Measurements from ENCODE around the gene CACNA2D3. TPM values are rescaled to one million over a fixed set of nuclear protein-coding genes. Genes with fewer than 3 reads are reported as not detected.

Gene CACNA2D3
- total RNA-seq, 1 experiment from 2014 or later, result not detected

- no peaks in the 10 kb centered on the region for H3K9me3 ChIP-seq (ENCODE audit: low read length)
- H3K9me2 ChIP-seq (replicated peaks; ENCODE audit: low read length), result no peaks in the 10 kb centered on the region
- H3K4me2 ChIP-seq (ENCODE audit: low read length), result no peak overlapping the region
- no peaks in the 10 kb centered on the region for H4K20me1 ChIP-seq (ENCODE audit: low read length)
- H3K27me3 ChIP-seq (ENCODE audit: low read length), result no peaks in the 10 kb centered on the region
- no peaks in the 10 kb centered on the region for H3K79me2 ChIP-seq (ENCODE audit: low read length)
- no peaks in the 10 kb centered on the region for H3K4me1 ChIP-seq (ENCODE audit: insufficient read depth, low read length)
- DNase-seq, result peak; percentile 66
- no peak overlapping the region for H3K9ac ChIP-seq (ENCODE audit: low read length)
- H3K27ac ChIP-seq (ENCODE audit: low read length), result no peak overlapping the region
- H3K36me3 ChIP-seq (ENCODE audit: low read depth, low read length), result no peaks in the 10 kb centered on the region
- ATAC-seq, result peak; percentile 55; the same call in 1 of the 2 replicates
- intact Hi-C loops (cut with micrococcal nuclease), result no loop called here
- POLR2A ChIA-PET (ENCODE audit: unreplicated experiment), result no interaction called here
- CTCF ChIA-PET, result no interaction called here
- no TSS peak for BruUV-seq (replicated peaks)
- no peaks in the 10 kb centered on the region for H3F3A ChIP-seq (ENCODE audit: low read length, unreplicated experiment)
- TF ChIP-seq EZH2phosphoT487 (IDR thresholded peaks at IDR 0.05; ENCODE audit: borderline replicate concordance, low read length) (no peak), EZH2 (IDR thresholded peaks at IDR 0.05; ENCODE audit: low read length, unreplicated experiment) (no peak), CTCF (conservative IDR thresholded peaks at IDR 0.05; ENCODE audit: low read depth, low read length) (no peak)
- no peak overlapping the region for H2AFZ ChIP-seq (ENCODE audit: low read length)
- H3K4me3 ChIP-seq (ENCODE audit: low read length), result no peak overlapping the region
Measured at GRCh38 chr3:54188176-54188791, 65.9 kb downstream of the CACNA2D3 start.

GRCh38 chr3:54191220-54191619 is 68.9 kb downstream of the CACNA2D3 start:
- H3K9me3 ChIP-seq (ENCODE audit: low read length), result no peaks in the 10 kb centered on the region
- H3F3A ChIP-seq (ENCODE audit: low read length, unreplicated experiment), result no peaks in the 10 kb centered on the region
- no peak for ATAC-seq
- ChIA-PET CTCF (no interaction called here), POLR2A (ENCODE audit: unreplicated experiment) (no interaction called here)
- H3K79me2 ChIP-seq (ENCODE audit: low read length), result no peaks in the 10 kb centered on the region
- no peaks in the 10 kb centered on the region for H3K36me3 ChIP-seq (ENCODE audit: low read depth, low read length)
- no peak overlapping the region for H3K4me3 ChIP-seq (ENCODE audit: low read length)
- H3K27ac ChIP-seq (ENCODE audit: low read length), result no peak overlapping the region
- DNase-seq, result no peak
- no peaks in the 10 kb centered on the region for H3K27me3 ChIP-seq (ENCODE audit: low read length)
- no peaks in the 10 kb centered on the region for H4K20me1 ChIP-seq (ENCODE audit: low read length)
- no peaks in the 10 kb centered on the region for H3K9me2 ChIP-seq (replicated peaks; ENCODE audit: low read length)
- intact Hi-C loops (cut with micrococcal nuclease), result no loop called here
- H3K4me1 ChIP-seq (ENCODE audit: insufficient read depth, low read length), result no peaks in the 10 kb centered on the region
- H2AFZ ChIP-seq (ENCODE audit: low read length), result no peak overlapping the region
- BruUV-seq (replicated peaks), result no TSS peak
- no peak overlapping the region for H3K9ac ChIP-seq (ENCODE audit: low read length)
- TF ChIP-seq EZH2 (IDR thresholded peaks at IDR 0.05; ENCODE audit: low read length, unreplicated experiment) (no peak), CTCF (conservative IDR thresholded peaks at IDR 0.05; ENCODE audit: low read depth, low read length) (no peak), EZH2phosphoT487 (IDR thresholded peaks at IDR 0.05; ENCODE audit: borderline replicate concordance, low read length) (no peak)
- no peak overlapping the region for H3K4me2 ChIP-seq (ENCODE audit: low read length)

- H3K36me3 ChIP-seq (ENCODE audit: low read depth, low read length), result no peaks in the 10 kb centered on the region
- H3K9me2 ChIP-seq (replicated peaks; ENCODE audit: low read length), result no peaks in the 10 kb centered on the region
- H3K79me2 ChIP-seq (ENCODE audit: low read length), result no peaks in the 10 kb centered on the region
- BruUV-seq (replicated peaks), result no TSS peak
- TF ChIP-seq EZH2phosphoT487 (IDR thresholded peaks at IDR 0.05; ENCODE audit: borderline replicate concordance, low read length) (no peak), CTCF (conservative IDR thresholded peaks at IDR 0.05; ENCODE audit: low read depth, low read length) (no peak), EZH2 (IDR thresholded peaks at IDR 0.05; ENCODE audit: low read length, unreplicated experiment) (no peak)
- H3K4me2 ChIP-seq (ENCODE audit: low read length), result no peak overlapping the region
- H2AFZ ChIP-seq (ENCODE audit: low read length), result no peak overlapping the region
- CTCF ChIA-PET, result no interaction called here
- ATAC-seq, result no peak
- POLR2A ChIA-PET (ENCODE audit: unreplicated experiment), result no interaction called here
- H3K9ac ChIP-seq (ENCODE audit: low read length), result no peak overlapping the region
- no peaks in the 10 kb centered on the region for H3K4me1 ChIP-seq (ENCODE audit: insufficient read depth, low read length)
- intact Hi-C loops (cut with micrococcal nuclease), result no loop called here
- H3K4me3 ChIP-seq (ENCODE audit: low read length), result no peak overlapping the region
- no peaks in the 10 kb centered on the region for H4K20me1 ChIP-seq (ENCODE audit: low read length)
- no peaks in the 10 kb centered on the region for H3K9me3 ChIP-seq (ENCODE audit: low read length)
- H3K27me3 ChIP-seq (ENCODE audit: low read length), result 0 out of 2 replicates have a peak, but pooled peaks cover under 1% of the 10 kb centered on the region
- no peaks in the 10 kb centered on the region for H3F3A ChIP-seq (ENCODE audit: low read length, unreplicated experiment)
- DNase-seq, result no peak
- no peak overlapping the region for H3K27ac ChIP-seq (ENCODE audit: low read length)
Measured at GRCh38 chr3:54192026-54192425, 69.7 kb downstream of the CACNA2D3 start.
